GM23338 (cell line): ENCODE data around the gene ZNF800. TPM values are rescaled to one million over a fixed set of nuclear protein-coding genes. Genes with fewer than 3 reads are reported as not detected.

Source experiments
- ATAC-seq: fragments of 200-7000 bp; cut with Tn5 transposase; 3 replicates; pipeline ENCODE4 v1.9.1; 2020
- DNase-seq: peaks from one replicate; pipeline ENCODE4 v3.0.0-alpha.2; 2015; ENCODE audit warnings: low spot score
- H2AFZ ChIP-seq: fragments of 200-600 bp; sonication (generic); 2 replicates; pipeline ENCODE4 v1.8.0; 2016; ENCODE audit warnings: antibody characterized with exemption, mild to moderate bottlenecking, moderate library complexity
- H3F3A ChIP-seq: fragments of 200-600 bp; sonication (generic); replicated peaks from 2 replicates; pipeline ENCODE4 v1.8.0; 2017; ENCODE audit warnings: antibody characterized with exemption, mixed run types, low read depth
- H3K27ac ChIP-seq: fragments of 200-600 bp; sonication (generic); 2 replicates; pipeline ENCODE4 v1.6.1; 2016; ENCODE audit warnings: low read depth
- H3K27me3 ChIP-seq: fragments of 200-600 bp; sonication (generic); 2 replicates; pipeline ENCODE4 v1.8.0; 2016; ENCODE audit warnings: mild to moderate bottlenecking, mixed run types, moderate library complexity; ENCODE audit not compliant: insufficient read depth
- H3K36me3 ChIP-seq: fragments of 200-600 bp; sonication (generic); 2 replicates; pipeline ENCODE4 v1.8.0; 2016; ENCODE audit warnings: mild to moderate bottlenecking; ENCODE audit not compliant: insufficient read depth
- H3K4me1 ChIP-seq: fragments of 200-600 bp; sonication (generic); 2 replicates; pipeline ENCODE4 v1.8.0; 2016; ENCODE audit warnings: mild to moderate bottlenecking, moderate library complexity; ENCODE audit not compliant: insufficient read depth
- H3K4me2 ChIP-seq: fragments of 200-600 bp; sonication (generic); 2 replicates; pipeline ENCODE4 v1.7.1; 2017; ENCODE audit warnings: mixed run types
- H3K4me3 ChIP-seq: fragments of 200-600 bp; sonication (generic); 2 replicates; pipeline ENCODE4 v1.6.1; 2016; ENCODE audit warnings: mixed run types
- H3K79me2 ChIP-seq: fragments of 200-600 bp; sonication (generic); replicated peaks from 2 replicates; pipeline ENCODE4 v1.8.0; 2017; ENCODE audit warnings: mild to moderate bottlenecking; ENCODE audit not compliant: insufficient read depth
- H3K9me2 ChIP-seq: fragments of 200-600 bp; sonication (generic); 2 replicates; pipeline ENCODE4 v1.8.0; 2017; ENCODE audit not compliant: insufficient read depth
- H4K20me1 ChIP-seq: fragments of 200-600 bp; sonication (generic); replicated peaks from 2 replicates; pipeline ENCODE4 v1.8.0; 2017; ENCODE audit warnings: mild to moderate bottlenecking; ENCODE audit not compliant: insufficient read depth
- H3K27ac Mint-ChIP-seq: 2 replicates; pipeline ENCODE4 v1.8.0; 2020; ENCODE audit warnings: inconsistent platforms, mild to moderate bottlenecking, moderate library complexity, mixed read lengths
- H3K27me3 Mint-ChIP-seq: 3 replicates; pipeline ENCODE4 v1.8.0; 2022; ENCODE audit warnings: low read depth, mild to moderate bottlenecking, moderate library complexity, mixed read lengths, inconsistent platforms; ENCODE audit not compliant: insufficient read depth, poor library complexity
- H3K36me3 Mint-ChIP-seq: 3 replicates; pipeline ENCODE4 v1.8.0; 2021; ENCODE audit warnings: low read depth, mild to moderate bottlenecking, inconsistent platforms, moderate library complexity, mixed read lengths
- H3K4me1 Mint-ChIP-seq: 3 replicates; pipeline ENCODE4 v1.8.0; 2020; ENCODE audit warnings: mild to moderate bottlenecking, inconsistent platforms, mixed read lengths
- H3K4me3 Mint-ChIP-seq: 3 replicates; pipeline ENCODE4 v1.8.0; 2021; ENCODE audit warnings: moderate library complexity, mild to moderate bottlenecking, inconsistent platforms, mixed read lengths
- H3K9me3 Mint-ChIP-seq: 3 replicates; pipeline ENCODE4 v1.8.0; 2020; ENCODE audit warnings: moderate library complexity, mild to moderate bottlenecking, inconsistent platforms, mixed read lengths
- CREB1 ChIP-seq: fragments of 250-450 bp; sonication (Bioruptor Pico); IDR thresholded peaks from 2 replicates; pipeline ENCODE4 v1.5.0; 2020; ENCODE audit warnings: low read depth, mild to moderate bottlenecking, moderate library complexity
- NANOG ChIP-seq: IDR thresholded peaks from 2 replicates; pipeline ENCODE4 v1.6.1; 2016; ENCODE audit warnings: antibody characterized with exemption, borderline replicate concordance
- REST ChIP-seq: IDR thresholded peaks from one replicate; pipeline ENCODE4 v1.6.1; 2018; ENCODE audit warnings: antibody characterized with exemption; ENCODE audit not compliant: unreplicated experiment
- STAT1 ChIP-seq: IDR thresholded peaks from one replicate; pipeline ENCODE4 v1.6.1; 2016; ENCODE audit warnings: antibody characterized with exemption; ENCODE audit not compliant: unreplicated experiment
- ZNF462 ChIP-seq: fragments of 250-450 bp; sonication (Bioruptor Pico); IDR thresholded peaks from 2 replicates; pipeline ENCODE4 v1.5.0; 2020; ENCODE audit warnings: mild to moderate bottlenecking, moderate library complexity
- polyA plus RNA-seq: library from polyadenylated mRNA; unstranded; fragments of >200 nt; fragmentation: Nextera tagmentation; extraction: Ambion mirVana; gene quantifications from 2 replicates; pipeline ENCODE4 v1.2.1, GENCODE V29; 2016
- total RNA-seq: library from RNA; depleted of rRNA; stranded (reverse); fragments of >200 nt; shearing (Covaris generic); gene quantifications from 2 replicates; pipeline ENCODE4 v1.2.3, GENCODE V29; 2014
- TF ChIP-seq, protein P1 (sequence below), 2 experiments: fragments of 200-600 bp in 1 of 2; sonication (generic) in 1 of 2; conservative IDR thresholded peaks; 2 replicates each; pipeline versions ENCODE4 v1.5.1 to v1.6.1; 2016 to 2017; ENCODE audit warnings: antibody characterized with exemption in 2 of 2, low read depth in 2 of 2, mild to moderate bottlenecking in 2 of 2, moderate library complexity in 1 of 2

Gene ZNF800
- total and polyA plus RNA-seq, 2 experiments from 2014 or later, result 5.4 to 8.3 TPM

- Histone ChIP-seq H3K79me2 (no peaks in the 10 kb centered on the region), H3K4me1 (no peaks in the 10 kb centered on the region), H3K4me2 (no peak overlapping the region), H2AFZ (no peak overlapping the region), H3K36me3 (no peaks in the 10 kb centered on the region), H3K9me2 (0 out of 2 replicates have a peak, but pooled peaks cover 2% of the 10 kb centered on the region), H4K20me1 (no peaks in the 10 kb centered on the region), H3K4me3 (no peak overlapping the region), H3F3A (no peaks in the 10 kb centered on the region), H3K27me3 (no peaks in the 10 kb centered on the region), H3K27ac (no peak overlapping the region)
- Mint-ChIP-seq H3K4me3 (no peak overlapping the region), H3K27ac (no peak overlapping the region), H3K9me3 (no peaks in the 10 kb centered on the region), H3K4me1 (no peaks in the 10 kb centered on the region), H3K27me3 (peaks cover 3% of the 10 kb centered on the region), H3K36me3 (no peaks in the 10 kb centered on the region)
- no peak for DNase-seq
- TF ChIP-seq ZNF462 (CRISPR knock-in tag), result no peak
- TF ChIP-seq STAT1, result no peak
- TF ChIP-seq CREB1 (CRISPR knock-in tag), result no peak
- no peak for TF ChIP-seq NANOG
- TF ChIP-seq, protein P1, sequence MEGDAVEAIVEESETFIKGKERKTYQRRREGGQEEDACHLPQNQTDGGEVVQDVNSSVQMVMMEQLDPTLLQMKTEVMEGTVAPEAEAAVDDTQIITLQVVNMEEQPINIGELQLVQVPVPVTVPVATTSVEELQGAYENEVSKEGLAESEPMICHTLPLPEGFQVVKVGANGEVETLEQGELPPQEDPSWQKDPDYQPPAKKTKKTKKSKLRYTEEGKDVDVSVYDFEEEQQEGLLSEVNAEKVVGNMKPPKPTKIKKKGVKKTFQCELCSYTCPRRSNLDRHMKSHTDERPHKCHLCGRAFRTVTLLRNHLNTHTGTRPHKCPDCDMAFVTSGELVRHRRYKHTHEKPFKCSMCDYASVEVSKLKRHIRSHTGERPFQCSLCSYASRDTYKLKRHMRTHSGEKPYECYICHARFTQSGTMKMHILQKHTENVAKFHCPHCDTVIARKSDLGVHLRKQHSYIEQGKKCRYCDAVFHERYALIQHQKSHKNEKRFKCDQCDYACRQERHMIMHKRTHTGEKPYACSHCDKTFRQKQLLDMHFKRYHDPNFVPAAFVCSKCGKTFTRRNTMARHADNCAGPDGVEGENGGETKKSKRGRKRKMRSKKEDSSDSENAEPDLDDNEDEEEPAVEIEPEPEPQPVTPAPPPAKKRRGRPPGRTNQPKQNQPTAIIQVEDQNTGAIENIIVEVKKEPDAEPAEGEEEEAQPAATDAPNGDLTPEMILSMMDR (conservative IDR thresholded peaks at IDR 0.05; ENCODE audit: low read depth in 2 of 2), result no peak
- no peak for TF ChIP-seq REST
- no peak for ATAC-seq
These were observed 21.5 kb upstream of the ZNF800 start for GRCh38 chr7:127413962-127414361.
